Neural progenitor cell (in vitro differentiated cells): ENCODE data around the gene CNOT4.

Experiments used
- EZH2 ChIP-seq: fragments of 200-600 bp; sonication (generic); IDR thresholded peaks from 2 replicates; pipeline ENCODE4 v1.6.1; 2017; ENCODE audit warnings: antibody characterized with exemption, mild to moderate bottlenecking, moderate library complexity
- TF ChIP-seq, protein P1 (sequence below): fragments of 200-600 bp; sonication (generic); IDR thresholded peaks from 2 replicates; pipeline ENCODE4 v1.5.1; 2017; ENCODE audit warnings: antibody characterized with exemption, mild to moderate bottlenecking

DNA sequence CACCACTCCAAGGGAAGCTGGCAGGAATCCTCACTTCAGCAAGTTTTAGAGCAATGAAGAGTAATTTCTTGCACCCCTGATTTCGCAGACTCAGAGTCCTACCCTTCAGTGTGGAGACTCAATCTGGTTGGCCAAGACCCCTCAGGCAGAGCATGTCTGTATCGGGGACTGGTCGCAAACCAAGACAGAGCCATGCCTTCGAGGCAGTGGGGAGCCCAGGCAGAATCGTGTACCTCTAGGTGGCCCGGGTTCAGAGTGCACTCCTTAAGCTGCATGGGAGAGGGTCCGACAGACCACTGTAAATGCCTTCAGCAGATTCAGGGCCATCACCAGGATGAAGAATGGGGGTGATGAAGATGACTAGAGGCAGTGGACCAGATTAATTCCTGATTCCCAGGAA, 181.4 kb downstream of the CNOT4 start:
- TF ChIP-seq, protein P1, sequence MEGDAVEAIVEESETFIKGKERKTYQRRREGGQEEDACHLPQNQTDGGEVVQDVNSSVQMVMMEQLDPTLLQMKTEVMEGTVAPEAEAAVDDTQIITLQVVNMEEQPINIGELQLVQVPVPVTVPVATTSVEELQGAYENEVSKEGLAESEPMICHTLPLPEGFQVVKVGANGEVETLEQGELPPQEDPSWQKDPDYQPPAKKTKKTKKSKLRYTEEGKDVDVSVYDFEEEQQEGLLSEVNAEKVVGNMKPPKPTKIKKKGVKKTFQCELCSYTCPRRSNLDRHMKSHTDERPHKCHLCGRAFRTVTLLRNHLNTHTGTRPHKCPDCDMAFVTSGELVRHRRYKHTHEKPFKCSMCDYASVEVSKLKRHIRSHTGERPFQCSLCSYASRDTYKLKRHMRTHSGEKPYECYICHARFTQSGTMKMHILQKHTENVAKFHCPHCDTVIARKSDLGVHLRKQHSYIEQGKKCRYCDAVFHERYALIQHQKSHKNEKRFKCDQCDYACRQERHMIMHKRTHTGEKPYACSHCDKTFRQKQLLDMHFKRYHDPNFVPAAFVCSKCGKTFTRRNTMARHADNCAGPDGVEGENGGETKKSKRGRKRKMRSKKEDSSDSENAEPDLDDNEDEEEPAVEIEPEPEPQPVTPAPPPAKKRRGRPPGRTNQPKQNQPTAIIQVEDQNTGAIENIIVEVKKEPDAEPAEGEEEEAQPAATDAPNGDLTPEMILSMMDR: no peak
- no peak for TF ChIP-seq EZH2
